Heart left ventricle (tissue), 16 donors: ENCODE data around the gene IQGAP2. TPM values are rescaled to one million over a fixed set of nuclear protein-coding genes. Genes with fewer than 3 reads are reported as not detected.

ENCODE experiments used
- ATAC-seq, 4 donors: fragments of 200-7000 bp; cut with Tn5 transposase; one replicate each; pipeline ENCODE4 v1.9.1; 2020 to 2022; ENCODE audit warnings: moderate library complexity in 4 of 4, mild to moderate bottlenecking in 3 of 4, moderate number of reproducible peaks in 1 of 4
- DNase-seq, 5 donors: peaks; one replicate each; pipeline ENCODE4 v3.0.0-alpha.2; 2020
- H3K27ac ChIP-seq, 12 donors: fragments of 200-600 bp; sonication (generic) in 4 of 12; one replicate each; pipeline versions ENCODE4 v1.5.0 to v1.8.0; 2016 to 2022; ENCODE audit warnings: mild to moderate bottlenecking in 2 of 12
- H3K27me3 ChIP-seq, 9 donors: fragments of 200-600 bp; sonication (generic) in 2 of 9; one replicate each; pipeline versions ENCODE4 v1.5.1 to v1.8.0; 2016 to 2022; ENCODE audit warnings: mild to moderate bottlenecking in 3 of 9
- H3K36me3 ChIP-seq, 9 donors: fragments of 200-600 bp; sonication (generic) in 2 of 9; one replicate each; pipeline versions ENCODE4 v1.5.0 to v1.8.0; 2018 to 2022; ENCODE audit warnings: mild to moderate bottlenecking in 2 of 9
- H3K4me1 ChIP-seq, 12 donors: fragments of 200-600 bp; sonication (generic) in 4 of 12; one replicate each; pipeline versions ENCODE4 v1.5.0 to v1.8.0; 2016 to 2022; ENCODE audit warnings: mild to moderate bottlenecking in 3 of 12
- H3K4me3 ChIP-seq, 12 donors: fragments of 200-600 bp; sonication (generic) in 4 of 12; one replicate each; pipeline versions ENCODE4 v1.5.0 to v1.8.0; 2017 to 2022; ENCODE audit warnings: mild to moderate bottlenecking in 9 of 12, moderate library complexity in 4 of 12
- H3K9me3 ChIP-seq, 12 donors: fragments of 200-600 bp; sonication (generic) in 4 of 12; one replicate each; pipeline versions ENCODE4 v1.5.0 to v1.8.0; 2016 to 2022; ENCODE audit warnings: mild to moderate bottlenecking in 1 of 12
- POLR2A ChIP-seq, 2 donors: fragments of 450-650 bp; IDR thresholded peaks; one replicate each; pipeline ENCODE4 v1.6.1; 2017; ENCODE audit warnings: antibody characterized with exemption in 2 of 2, mild to moderate bottlenecking in 2 of 2, moderate library complexity in 2 of 2
- WGBS, 4 donors: extraction: QIAGEN DNeasy Blood & Tissue Kit in 2 of 4; methylation state at CpG; one replicate each; pipeline versions ENCODE4 v1.1.5 to v1.1.7; 2013 to 2018; 5-methylcytosine and 5-hydroxymethylcytosine counted together
- intact Hi-C, 10 donors: fragments of 100-400 bp; cut with DNase I; formaldehyde crosslinking; loops; one replicate each; pipeline versions ENCODE4 v1.11.1 to v1.14.2; 2022
- polyA plus RNA-seq, 2 donors: library from polyadenylated mRNA; stranded (reverse); fragments of 200-250 nt; gene quantifications; one replicate each; pipeline ENCODE4 v1.2.3, GENCODE V29; 2013
- total RNA-seq, 9 donors: library from RNA; depleted of rRNA in 2 of 9; stranded (reverse); fragments of >200 nt in 2 of 9; fragmentation: NEBNext Ultra II Directional in 3 of 9; extraction: Animal tissue kit (Norgen Biotek cat#: 25700) in 3 of 9; gene quantifications; one replicate each; pipeline versions ENCODE4 v1.1.0 to v1.2.4, GENCODE V29; 2016 to 2023
- TF ChIP-seq, protein P1 (sequence below), 12 donors: fragments of 200-600 bp; sonication (generic) in 4 of 12; IDR thresholded peaks; one replicate each; pipeline versions ENCODE4 v1.5.0 to v1.8.0; 2018 to 2022; ENCODE audit warnings: antibody characterized with exemption in 12 of 12, mild to moderate bottlenecking in 5 of 12
- donor health status: ischemic (EF 13 %, LVEDD 7.1; RV severe dilation, severe dysfunction).
- donor health status: healthy with polysubstance abuse.
- donor health status: DM: no; HTN: yes; CAD: no.
- donor health status: DM: no; HTN: no; CAD: no.
- donor health status: ischemic (EF 25% LVEDD 6.9; RV normal size, moderate dysfunction).
- donor health status: ischemic (EF 25% LVEDD 5.7; RV mildly dilated, moderate dysfunction).
- donor health status: healthy.
- donor health status: DM: yes; HTN: yes; CAD: no.
- donor health status: ischemic (EF 35%, LVEDD 5.7; RV mildly dilated, moderate dysfunction).
- donor health status: nonischemic (EF 11% LVEDD 7.7; RV severe dilation, severe dysfunction).
- donor health status: DM: yes; HTN: yes; CAD: no.
- donor health status: PGD.
- donor health status: ischemic (EF 29% LVEDD 5.4; RV normal size, mild dysfunction).
- donor health status: nonischemic (EF 23%, LVEDD 6.1; RV moderate dilation, normal function).

The IQGAP2 gene
- total and polyA plus RNA-seq, 11 donors, result 1.7 to 35.4 (median 6.1) TPM

DNA sequence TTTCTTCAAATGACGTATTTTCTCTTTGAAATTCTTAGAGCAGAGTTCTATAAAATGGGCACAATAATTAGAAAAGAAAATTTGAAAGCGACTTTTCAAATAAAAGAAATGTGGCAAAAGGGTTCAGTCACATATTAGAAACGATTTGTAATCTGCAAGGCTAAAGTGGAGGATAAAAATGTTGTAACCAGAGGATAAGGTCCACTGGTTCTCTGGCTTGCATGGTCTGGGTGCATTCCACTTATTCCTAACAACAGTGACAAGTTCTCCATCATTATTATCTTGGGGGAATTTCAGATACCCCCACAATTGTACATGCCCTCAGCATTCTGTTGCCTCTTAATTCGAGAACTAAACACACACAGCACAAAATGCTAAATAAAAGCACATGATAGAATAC, 91.1 kb downstream of the IQGAP2 start:
- TF ChIP-seq, protein P1, sequence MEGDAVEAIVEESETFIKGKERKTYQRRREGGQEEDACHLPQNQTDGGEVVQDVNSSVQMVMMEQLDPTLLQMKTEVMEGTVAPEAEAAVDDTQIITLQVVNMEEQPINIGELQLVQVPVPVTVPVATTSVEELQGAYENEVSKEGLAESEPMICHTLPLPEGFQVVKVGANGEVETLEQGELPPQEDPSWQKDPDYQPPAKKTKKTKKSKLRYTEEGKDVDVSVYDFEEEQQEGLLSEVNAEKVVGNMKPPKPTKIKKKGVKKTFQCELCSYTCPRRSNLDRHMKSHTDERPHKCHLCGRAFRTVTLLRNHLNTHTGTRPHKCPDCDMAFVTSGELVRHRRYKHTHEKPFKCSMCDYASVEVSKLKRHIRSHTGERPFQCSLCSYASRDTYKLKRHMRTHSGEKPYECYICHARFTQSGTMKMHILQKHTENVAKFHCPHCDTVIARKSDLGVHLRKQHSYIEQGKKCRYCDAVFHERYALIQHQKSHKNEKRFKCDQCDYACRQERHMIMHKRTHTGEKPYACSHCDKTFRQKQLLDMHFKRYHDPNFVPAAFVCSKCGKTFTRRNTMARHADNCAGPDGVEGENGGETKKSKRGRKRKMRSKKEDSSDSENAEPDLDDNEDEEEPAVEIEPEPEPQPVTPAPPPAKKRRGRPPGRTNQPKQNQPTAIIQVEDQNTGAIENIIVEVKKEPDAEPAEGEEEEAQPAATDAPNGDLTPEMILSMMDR (IDR thresholded peaks at IDR 0.05), result no peak
- TF ChIP-seq POLR2A (IDR thresholded peaks at IDR 0.05), result no peak
- Histone ChIP-seq H3K4me1 (no peaks in the 10 kb centered on the region), H3K27me3 (peaks cover 0 to 6% (median 0%) of the 10 kb centered on the region in 9 donors), H3K36me3 (no peaks in the 10 kb centered on the region), H3K9me3 (no peaks in the 10 kb centered on the region), H3K4me3 (no peak overlapping the region), H3K27ac (no peak overlapping the region)
- DNase-seq (no peak), ATAC-seq (no peak)
- intact Hi-C loops, result no loop called here
- 75 to 86% (median 83%) methylated on average over 4 of the region's 4 CpGs for WGBS, 4 donors

DNA sequence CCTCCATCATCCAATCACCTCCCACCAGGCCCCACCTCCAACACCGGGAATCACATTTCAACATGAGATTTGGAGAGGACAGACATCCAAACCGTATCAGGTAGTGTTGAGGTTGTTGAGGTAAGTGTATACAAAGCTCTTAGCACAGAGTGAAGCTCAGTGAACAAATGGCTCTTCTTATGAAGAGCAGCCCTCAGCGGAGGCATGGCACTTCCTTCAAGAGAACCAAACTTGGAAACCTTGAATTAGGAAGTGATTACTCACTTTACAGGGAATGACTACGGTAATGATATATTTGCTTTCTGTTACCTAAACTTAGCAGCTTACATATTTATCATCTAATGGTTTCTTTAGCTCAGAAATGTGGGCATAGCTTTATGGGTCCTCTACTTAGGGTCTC, 92.8 kb downstream of the IQGAP2 start:
- Histone ChIP-seq H3K27ac (no peak overlapping the region), H3K36me3 (no peaks in the 10 kb centered on the region), H3K4me3 (no peak overlapping the region), H3K9me3 (no peaks in the 10 kb centered on the region), H3K4me1 (no peaks in the 10 kb centered on the region), H3K27me3 (peaks cover 0 to 6% (median 0%) of the 10 kb centered on the region in 9 donors)
- no peak for ATAC-seq
- no peak for DNase-seq
- no peak for TF ChIP-seq POLR2A (IDR thresholded peaks at IDR 0.05)
- TF ChIP-seq, protein P1 (IDR thresholded peaks at IDR 0.05), result no peak
- 80 to 86% (median 83%) methylated on average over 4 of the region's 4 CpGs for WGBS, 4 donors
- intact Hi-C loops, result no loop called here

DNA sequence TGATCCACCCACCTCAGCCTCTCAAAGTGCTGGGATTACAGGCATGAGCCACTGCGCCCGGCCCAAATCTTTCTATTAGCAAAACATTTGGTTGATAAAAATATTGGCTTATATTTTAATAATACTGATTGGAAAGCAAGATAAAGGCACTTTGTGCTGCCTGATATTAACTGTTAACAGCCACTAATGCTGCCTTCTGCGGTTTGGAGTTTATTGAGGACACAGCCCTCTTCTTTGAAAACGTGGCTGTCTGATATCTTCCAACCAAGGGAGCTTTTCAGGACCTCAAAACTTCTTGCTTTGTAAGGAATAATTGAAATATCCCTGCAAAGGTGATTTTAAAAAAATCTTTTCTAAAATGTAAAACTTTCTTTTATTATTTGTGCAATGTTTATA, 94.0 kb downstream of the IQGAP2 start:
- DNase-seq, result no peak
- WGBS, 4 donors, result 80 to 89% (median 82%) methylated on average over 4 of the region's 4 CpGs
- intact Hi-C loops, result no loop called here
- no peaks in the 10 kb centered on the region for H3K4me1 ChIP-seq
- H3K27ac ChIP-seq, result no peak overlapping the region
- ATAC-seq, result no peak
- H3K36me3 ChIP-seq, result no peaks in the 10 kb centered on the region
- TF ChIP-seq, protein P1 (IDR thresholded peaks at IDR 0.05), result no peak
- no peak for TF ChIP-seq POLR2A (IDR thresholded peaks at IDR 0.05)
- H3K9me3 ChIP-seq, result no peaks in the 10 kb centered on the region
- peaks cover 0 to 6% (median 0%) of the 10 kb centered on the region in 9 donors for H3K27me3 ChIP-seq
- no peak overlapping the region for H3K4me3 ChIP-seq

DNA sequence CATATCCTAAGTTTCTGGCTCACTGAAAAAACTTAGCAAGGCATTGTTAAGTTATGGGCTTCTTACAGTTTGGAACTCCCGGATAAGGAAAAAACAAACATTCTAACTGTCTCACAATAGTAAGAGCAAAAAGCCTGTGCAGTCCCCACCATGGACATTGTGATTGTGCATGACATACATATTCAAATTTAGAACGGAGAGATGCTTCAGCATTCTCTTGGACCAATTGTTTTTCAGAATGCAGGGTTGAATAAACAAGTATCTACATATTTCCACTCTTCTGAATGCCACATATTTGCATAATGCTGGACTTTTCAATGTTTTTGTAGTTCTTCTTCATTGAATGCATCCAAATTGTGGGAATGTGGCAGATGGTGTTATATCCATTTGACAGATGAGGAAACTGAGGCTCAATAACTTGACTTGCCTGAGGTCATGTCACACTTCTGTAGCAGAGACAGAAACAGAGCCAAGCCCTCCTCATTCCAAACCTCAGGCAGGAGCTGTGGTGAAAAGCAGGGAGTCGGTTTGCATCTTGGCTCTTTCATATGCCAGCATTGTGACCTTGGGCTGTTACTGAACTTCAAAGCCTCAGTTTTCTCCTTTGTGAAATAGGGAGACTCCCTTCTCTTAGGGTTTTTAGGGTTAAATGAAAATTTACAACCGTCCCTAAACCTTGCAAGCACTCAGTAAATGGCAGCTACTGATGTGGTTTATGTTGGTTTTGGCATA, 95.1 kb downstream of the IQGAP2 start:
- intact Hi-C loops, result no loop called here
- TF ChIP-seq, protein P1 (IDR thresholded peaks at IDR 0.05), result no peak
- no peak for TF ChIP-seq POLR2A (IDR thresholded peaks at IDR 0.05)
- Histone ChIP-seq H3K36me3 (no peaks in the 10 kb centered on the region), H3K27me3 (peaks cover 0 to 3% (median 0%) of the 10 kb centered on the region in 9 donors), H3K9me3 (no peaks in the 10 kb centered on the region), H3K4me1 (no peaks in the 10 kb centered on the region), H3K27ac (no peak overlapping the region), H3K4me3 (no peak overlapping the region)
- WGBS, 4 donors, result 65 to 82% (median 67%) methylated on average over 4 of the region's 4 CpGs
- DNase-seq, result no peak
- ATAC-seq, result no peak
